GM19467 (cell line): ENCODE measurements around the gene TNFSF9.
"Not testable (repeated sequence)": the region's sequence is repeated elsewhere in the genome, so short reads cannot be mapped to it uniquely, and the experiment has no call there.

Experiments
- ATAC-seq: cut with Tn5 transposase; IDR thresholded peaks from one replicate; pipeline ENCODE4 v1.9.1; 2021; ENCODE audit warnings: mild to moderate bottlenecking, moderate library complexity; ENCODE audit not compliant: unreplicated experiment

The TNFSF9 gene

GRCh38 chr19:6508028-6508771 lies 22.6 kb upstream of the TNFSF9 start:
- ATAC-seq, result not testable (repeated sequence)

GRCh38 chr19:6509118-6509971 lies 21.5 kb upstream of the TNFSF9 start:
- ATAC-seq, result no peak

- no peak for ATAC-seq
Observed at GRCh38 chr19:6510618-6511017, 20.2 kb upstream of the TNFSF9 start.

- ATAC-seq, result no peak
Observed at GRCh38 chr19:6514089-6514488, 16.7 kb upstream of the TNFSF9 start.

- no peak for ATAC-seq
Observed at GRCh38 chr19:6514926-6515544, 15.8 kb upstream of the TNFSF9 start.

GRCh38 chr19:6516018-6516658 lies 14.7 kb upstream of the TNFSF9 start:
- ATAC-seq, result peak; percentile 33

GRCh38 chr19:6516659-6517291 lies 14.1 kb upstream of the TNFSF9 start:
- ATAC-seq, result peak; percentile 52

GRCh38 chr19:6518145-6518911 lies 12.5 kb upstream of the TNFSF9 start:
- no peak for ATAC-seq

- ATAC-seq, result no peak
Observed at GRCh38 chr19:6519289-6519688, 11.5 kb upstream of the TNFSF9 start.

- peak; percentile 40 for ATAC-seq
Observed at GRCh38 chr19:6521718-6522646, 8.8 kb upstream of the TNFSF9 start.

- ATAC-seq, result no peak
Observed at GRCh38 chr19:6522712-6523111, 8.1 kb upstream of the TNFSF9 start.

- ATAC-seq, result no peak
Observed at GRCh38 chr19:6524311-6524710, 6.5 kb upstream of the TNFSF9 start.

GRCh38 chr19:6527893-6528543 lies 2.8 kb upstream of the TNFSF9 start:
- ATAC-seq, result no peak

- no peak for ATAC-seq
Observed at GRCh38 chr19:6528544-6529121, 2.2 kb upstream of the TNFSF9 start.

GRCh38 chr19:6529351-6529750 lies 1.5 kb upstream of the TNFSF9 start:
- ATAC-seq, result no peak

GRCh38 chr19:6529937-6530385 lies 865 bp upstream of the TNFSF9 start:
- ATAC-seq, result no peak

- ATAC-seq, result peak; percentile 2
Observed at GRCh38 chr19:6531163-6531955, 533 bp downstream of the TNFSF9 start.
